GM13976 (cell line): ENCODE measurements around the gene MACROD1.

Experiments used
- DNase-seq: peaks from one replicate; pipeline ENCODE4 v3.0.0; 2012; ENCODE audit warnings: low spot score
- CTCF ChIP-seq: IDR thresholded peaks from 2 replicates; pipeline ENCODE4 v1.5.1; 2012; ENCODE audit warnings: borderline replicate concordance, mild to moderate bottlenecking; ENCODE audit not compliant: insufficient read depth; ENCODE audit errors: extremely low read depth, missing control alignments, control extremely low read depth
- in situ Hi-C: fragments of 300-500 bp; cut with MboI; formaldehyde crosslinking; loops from one replicate; pipeline ENCODE4 v1.12.0; 2022; ENCODE audit warnings: low sequenced_read_pairs, mixed read lengths, inconsistent platforms; ENCODE audit not compliant: unreplicated experiment

Gene MACROD1

GRCh38 chr11:64007629-64008282 lies 158.2 kb downstream of the MACROD1 start:
- no peak for DNase-seq
- in situ Hi-C loops = no loop called here
- TF ChIP-seq CTCF = no peak

GRCh38 chr11:64007160-64007628 lies 158.7 kb downstream of the MACROD1 start:
- TF ChIP-seq CTCF = no peak
- DNase-seq = no peak
- in situ Hi-C loops = no loop called here

GRCh38 chr11:64006398-64006797 lies 159.5 kb downstream of the MACROD1 start:
- no peak for DNase-seq
- in situ Hi-C loops = no loop called here
- no peak for TF ChIP-seq CTCF

- TF ChIP-seq CTCF = no peak
- in situ Hi-C loops = no loop called here
- no peak for DNase-seq
Measured at GRCh38 chr11:64005691-64006090, 160.2 kb downstream of the MACROD1 start.

- no peak for DNase-seq
- no peak for TF ChIP-seq CTCF
- in situ Hi-C loops = no loop called here
Measured at GRCh38 chr11:64004590-64004984, 161.3 kb downstream of the MACROD1 start.

GRCh38 chr11:64003807-64004589 lies 161.9 kb downstream of the MACROD1 start:
- no peak for TF ChIP-seq CTCF
- in situ Hi-C loops = no loop called here
- DNase-seq = no peak
